Measurements from ENCODE around the gene METTL25B.
"Not testable (repeated sequence)": the region's sequence is repeated elsewhere in the genome, so short reads cannot be mapped to it uniquely, and the experiment has no call there.

The METTL25B gene

GRCh38 chr1:156750191-156750672 is 22.0 kb downstream of the METTL25B start:
- DNase-seq = peak; percentile 46

- DNase-seq = peak; percentile 40
Measured at GRCh38 chr1:156750711-156751450, 22.6 kb downstream of the METTL25B start.

- DNase-seq = no peak
Measured at GRCh38 chr1:156751451-156751756, 23.1 kb downstream of the METTL25B start, which contains the start of gene HDGF. Gene HDGF (minus strand): TSS chr1:156751675. CDS start chr1:156751429, 246 bp downstream.

- peak; percentile 95 for DNase-seq
Measured at GRCh38 chr1:156751757-156752481, 23.6 kb downstream of the METTL25B start.

GRCh38 chr1:156752843-156753482 is 24.7 kb downstream of the METTL25B start:
- no peak for DNase-seq

- DNase-seq = no peak
Measured at GRCh38 chr1:156754219-156754618, 25.9 kb downstream of the METTL25B start.

- DNase-seq = no peak
Measured at GRCh38 chr1:156755527-156755950, 27.3 kb downstream of the METTL25B start.

GRCh38 chr1:156756355-156756754 is 28.1 kb downstream of the METTL25B start:
- no peak for DNase-seq

- not testable (repeated sequence) for DNase-seq
Measured at GRCh38 chr1:156757572-156758253, 29.4 kb downstream of the METTL25B start.

GRCh38 chr1:156760092-156760795 is 32.0 kb downstream of the METTL25B start:
- no peak for DNase-seq

GRCh38 chr1:156760796-156761104 is 32.5 kb downstream of the METTL25B start:
- DNase-seq = no peak

GRCh38 chr1:156765136-156765535 is 36.9 kb downstream of the METTL25B start:
- DNase-seq = not testable (repeated sequence)

- DNase-seq = no peak
Measured at GRCh38 chr1:156765666-156766065, 37.4 kb downstream of the METTL25B start.

GRCh38 chr1:156766298-156767100 is 38.2 kb downstream of the METTL25B start:
- DNase-seq = no peak

GRCh38 chr1:156767101-156767878 is 39.0 kb downstream of the METTL25B start, which contains the start of gene PRCC:
Gene PRCC (plus strand): TSS chr1:156767535. CDS start chr1:156767772, 237 bp downstream.
- DNase-seq = peak; percentile 99

- no peak for DNase-seq
Measured at GRCh38 chr1:156767879-156768604, 39.8 kb downstream of the METTL25B start.

GRCh38 chr1:156768610-156769295 is 40.5 kb downstream of the METTL25B start:
- DNase-seq = no peak

- no peak for DNase-seq
Measured at GRCh38 chr1:156772222-156772621, 44.0 kb downstream of the METTL25B start.

- DNase-seq = no peak
Measured at GRCh38 chr1:156772728-156773497, 44.6 kb downstream of the METTL25B start.
